Psoas muscle (tissue), 8 donors: ENCODE measurements around the gene KIF2C. TPM values are rescaled to one million over a fixed set of nuclear protein-coding genes. Genes with fewer than 3 reads are reported as not detected.

Experiments used
- ATAC-seq, 4 donors: fragments of 200-7000 bp; cut with Tn5 transposase; one replicate each; pipeline ENCODE4 v1.9.1; 2020; ENCODE audit warnings: moderate library complexity in 3 of 4, mild to moderate bottlenecking in 2 of 4
- DNase-seq, 2 donors: peaks; one replicate each; pipeline ENCODE4 v3.0.0-alpha.2; 2020
- H3K27ac ChIP-seq: fragments of 200-600 bp; one replicate; pipeline ENCODE4 v1.8.0; 2022
- H3K27me3 ChIP-seq, 3 donors: fragments of 200-600 bp in 1 of 3; one replicate each; pipeline versions ENCODE4 v1.6.1 to v1.8.0; 2013 to 2022; ENCODE audit warnings: low read length in 2 of 3, mild to moderate bottlenecking in 2 of 3, moderate library complexity in 1 of 3; ENCODE audit not compliant: insufficient read depth in 3 of 3
- H3K36me3 ChIP-seq, 2 donors: fragments of 200-600 bp in 1 of 2; one replicate each; pipeline versions ENCODE4 v1.6.1 to v1.8.0; 2013 to 2022; ENCODE audit warnings: low read depth in 1 of 2, mild to moderate bottlenecking in 1 of 2, moderate library complexity in 1 of 2; ENCODE audit not compliant: insufficient read depth in 1 of 2
- H3K4me1 ChIP-seq: fragments of 200-600 bp; one replicate; pipeline ENCODE4 v1.8.0; 2022
- H3K4me3 ChIP-seq: fragments of 200-600 bp; one replicate; pipeline ENCODE4 v1.8.0; 2022; ENCODE audit warnings: mild to moderate bottlenecking
- H3K9me3 ChIP-seq: fragments of 200-600 bp; one replicate; pipeline ENCODE4 v1.8.0; 2022
- WGBS, 3 donors: extraction: QIAGEN DNeasy Blood & Tissue Kit; methylation state at CpG; one replicate each; pipeline versions ENCODE4 v1.1.6 to v1.1.7; 2013; 5-methylcytosine and 5-hydroxymethylcytosine counted together
- intact Hi-C, 2 donors: fragments of 100-400 bp; cut with DNase I; formaldehyde crosslinking; loops; one replicate each; pipeline versions ENCODE4 v1.11.0 to v1.14.2; 2022
- polyA plus RNA-seq, 3 donors: library from polyadenylated mRNA; stranded (reverse); fragments of 200-250 nt; gene quantifications; one replicate each; pipeline ENCODE4 v1.2.3, GENCODE V29; 2013
- total RNA-seq, 4 donors: library from RNA; stranded (reverse); fragmentation: NEBNext Ultra II Directional in 2 of 4; extraction: Animal tissue kit (Norgen Biotek cat#: 25700) in 2 of 4; gene quantifications; one replicate each; pipeline versions ENCODE4 v1.2.1 to v1.2.4, GENCODE V29; 2021 to 2023
- TF ChIP-seq, protein P1 (sequence below): fragments of 200-600 bp; IDR thresholded peaks from one replicate; pipeline ENCODE4 v1.8.0; 2022; ENCODE audit warnings: antibody characterized with exemption
- donor health status: healthy with polysubstance abuse.
- donor health status: DM: no; HTN: no; CAD: no; lungs with moderate emphysema.
- donor health status: Bipolar disorder and iron deficiency.
- donor health status: healthy.
- donor health status: DM: yes; HTN: yes; CAD: no.
- donor health status: DM: no; HTN: no; CAD: no.
- donor health status: DM: no; HTN: no; CAD: no.
- donor health status: DM: yes; HTN: yes; CAD: no.

KIF2C gene
- total and polyA plus RNA-seq, 7 donors: 0.23 to 1.2 (median 0.38) TPM

GRCh38 chr1:44777969-44778635, 38.5 kb downstream of the KIF2C start:
- TF ChIP-seq, protein P1, sequence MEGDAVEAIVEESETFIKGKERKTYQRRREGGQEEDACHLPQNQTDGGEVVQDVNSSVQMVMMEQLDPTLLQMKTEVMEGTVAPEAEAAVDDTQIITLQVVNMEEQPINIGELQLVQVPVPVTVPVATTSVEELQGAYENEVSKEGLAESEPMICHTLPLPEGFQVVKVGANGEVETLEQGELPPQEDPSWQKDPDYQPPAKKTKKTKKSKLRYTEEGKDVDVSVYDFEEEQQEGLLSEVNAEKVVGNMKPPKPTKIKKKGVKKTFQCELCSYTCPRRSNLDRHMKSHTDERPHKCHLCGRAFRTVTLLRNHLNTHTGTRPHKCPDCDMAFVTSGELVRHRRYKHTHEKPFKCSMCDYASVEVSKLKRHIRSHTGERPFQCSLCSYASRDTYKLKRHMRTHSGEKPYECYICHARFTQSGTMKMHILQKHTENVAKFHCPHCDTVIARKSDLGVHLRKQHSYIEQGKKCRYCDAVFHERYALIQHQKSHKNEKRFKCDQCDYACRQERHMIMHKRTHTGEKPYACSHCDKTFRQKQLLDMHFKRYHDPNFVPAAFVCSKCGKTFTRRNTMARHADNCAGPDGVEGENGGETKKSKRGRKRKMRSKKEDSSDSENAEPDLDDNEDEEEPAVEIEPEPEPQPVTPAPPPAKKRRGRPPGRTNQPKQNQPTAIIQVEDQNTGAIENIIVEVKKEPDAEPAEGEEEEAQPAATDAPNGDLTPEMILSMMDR: no peak
- Histone ChIP-seq H3K27me3 (no peaks in the 10 kb centered on the region), H3K9me3 (no peaks in the 10 kb centered on the region), H3K4me3 (peak overlapping the region; percentile 98), H3K4me1 (peaks cover 11% of the 10 kb centered on the region), H3K36me3 (peaks cover 9 to 55% of the 10 kb centered on the region in 2 donors), H3K27ac (peak overlapping the region; percentile 98)
- ATAC-seq: no peak
- intact Hi-C loops: no loop called here
- DNase-seq: no peak
- 76 to 86% (median 78%) methylated on average over 13 of the region's 13 CpGs for WGBS, 3 donors

DNA sequence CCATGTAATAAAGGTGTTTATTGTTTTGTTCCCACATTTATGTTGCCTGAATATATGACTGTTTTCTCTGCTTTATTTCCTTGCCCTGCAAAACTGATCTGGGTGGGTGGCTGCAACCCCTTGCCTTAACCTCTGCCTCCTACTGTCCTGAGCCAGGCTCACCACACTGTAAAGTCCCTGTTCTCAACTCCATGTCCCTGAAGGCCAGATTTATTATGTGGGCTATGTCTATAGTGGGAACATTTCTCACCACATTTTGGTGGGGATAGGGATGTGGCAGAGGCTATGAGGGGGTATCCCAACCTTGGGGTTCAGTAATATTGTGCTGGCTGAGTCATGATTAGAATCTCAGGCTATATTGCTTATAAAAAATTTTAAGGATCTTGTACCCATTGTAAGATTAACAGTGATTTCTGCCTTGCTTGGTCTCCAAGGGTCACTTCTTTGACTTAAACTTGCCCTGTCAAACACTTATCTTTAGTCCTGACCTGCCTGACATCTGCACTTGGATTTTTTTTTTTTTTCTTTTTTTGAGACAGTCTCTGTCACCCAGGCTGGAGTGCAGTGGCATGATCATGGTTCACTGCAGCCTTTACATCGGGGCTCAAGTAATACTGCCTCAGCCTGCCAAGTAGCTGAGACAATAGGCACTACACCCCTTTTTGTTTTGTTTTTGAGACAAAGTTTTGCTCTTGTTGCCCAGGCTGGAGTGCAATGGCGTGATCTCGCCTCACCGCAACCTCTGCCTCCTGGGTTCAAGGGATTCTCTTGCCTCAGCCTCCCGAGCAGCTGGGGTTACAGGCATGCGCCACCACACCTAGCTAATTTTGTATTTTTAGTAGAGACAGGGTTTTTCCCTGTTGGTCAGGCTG, 39.3 kb downstream of the KIF2C start:
- DNase-seq (no peak), ATAC-seq (no peak)
- TF ChIP-seq, protein P1: no peak
- Histone ChIP-seq H3K36me3 (peaks cover 9 to 55% of the 10 kb centered on the region in 2 donors), H3K27ac (no peak overlapping the region), H3K4me3 (no peak overlapping the region), H3K9me3 (no peaks in the 10 kb centered on the region), H3K4me1 (peaks cover 16% of the 10 kb centered on the region), H3K27me3 (no peaks in the 10 kb centered on the region)
- 90 to 93% (median 92%) methylated on average over 6 of the region's 6 CpGs for WGBS, 3 donors
- intact Hi-C loops: no loop called here

- Histone ChIP-seq H3K4me3 (no peak overlapping the region), H3K4me1 (peaks cover 25% of the 10 kb centered on the region), H3K36me3 (peaks cover 9 to 55% of the 10 kb centered on the region in 2 donors), H3K9me3 (no peaks in the 10 kb centered on the region), H3K27ac (no peak overlapping the region), H3K27me3 (no peaks in the 10 kb centered on the region)
- ATAC-seq (no peak), DNase-seq (no peak)
- intact Hi-C loops: no loop called here
- TF ChIP-seq, protein P1: no peak
- 84 to 91% (median 84%) methylated on average over 14 of the region's 14 CpGs for WGBS, 3 donors
Measured at GRCh38 chr1:44780583-44781121, 41.0 kb downstream of the KIF2C start.

DNA sequence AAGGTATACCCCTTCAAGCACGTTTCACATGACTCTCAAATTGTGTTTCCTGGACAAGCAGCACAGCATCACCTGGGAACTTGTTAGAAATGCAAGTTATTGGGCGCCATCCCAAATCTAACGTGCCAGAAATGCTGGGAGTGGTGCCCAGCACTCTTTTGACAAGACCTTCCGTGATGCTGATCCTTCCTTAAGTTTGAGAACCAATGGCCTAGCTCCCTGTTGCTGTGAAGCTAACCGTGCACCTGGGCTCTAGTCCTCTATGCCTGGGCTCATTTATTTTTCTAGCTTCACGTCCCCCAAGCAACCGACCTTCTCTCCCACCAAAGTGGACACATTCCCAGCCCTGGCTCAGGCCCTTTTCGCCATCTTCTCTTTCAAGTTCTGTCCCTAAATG, 44.1 kb downstream of the KIF2C start:
- TF ChIP-seq, protein P1: no peak
- DNase-seq: no peak
- no peak for ATAC-seq
- peaks cover 0 to 31% of the 10 kb centered on the region in 2 donors for H3K36me3 ChIP-seq
- intact Hi-C loops: no loop called here
- peaks cover 19% of the 10 kb centered on the region for H3K4me1 ChIP-seq
- no peaks in the 10 kb centered on the region for H3K9me3 ChIP-seq
- H3K27ac ChIP-seq: no peak overlapping the region
- WGBS, 3 donors: 35 to 45% (median 39%) methylated on average over 8 of the region's 8 CpGs
- H3K4me3 ChIP-seq: peak overlapping the region; percentile 68
- no peaks in the 10 kb centered on the region for H3K27me3 ChIP-seq
